Osteoblast (primary cell): ENCODE results near the gene MSRB2. TPM values are rescaled to one million over a fixed set of nuclear protein-coding genes. Genes with fewer than 3 reads are reported as not detected.

Source experiments
- DNase-seq: peaks from one replicate; pipeline ENCODE4 v3.0.0; 2011; ENCODE audit warnings: low spot score, mixed read lengths; ENCODE audit not compliant: insufficient read length; ENCODE audit errors: missing footprints
- H2AFZ ChIP-seq: 2 replicates; pipeline ENCODE4 v1.6.0; 2011; ENCODE audit warnings: mild to moderate bottlenecking, low read length
- H3K27ac ChIP-seq: 2 replicates; pipeline ENCODE4 v1.5.1; 2011; ENCODE audit warnings: mild to moderate bottlenecking, low read depth, low read length, moderate library complexity
- H3K27me3 ChIP-seq: 2 replicates; pipeline ENCODE4 v1.6.0; 2012; ENCODE audit warnings: mild to moderate bottlenecking, control low read depth, inconsistent platforms, low read length, moderate library complexity; ENCODE audit not compliant: insufficient read depth
- H3K36me3 ChIP-seq: 2 replicates; pipeline ENCODE4 v1.5.1; 2011; ENCODE audit warnings: mild to moderate bottlenecking, low read length, control low read depth, moderate library complexity; ENCODE audit not compliant: insufficient read depth
- H3K4me1 ChIP-seq: 2 replicates; pipeline ENCODE4 v1.5.1; 2011; ENCODE audit warnings: mild to moderate bottlenecking, low read length, control low read depth, moderate library complexity; ENCODE audit not compliant: insufficient read depth
- H3K4me2 ChIP-seq: 2 replicates; pipeline ENCODE4 v1.6.0; 2011; ENCODE audit warnings: mild to moderate bottlenecking, low read length; ENCODE audit not compliant: insufficient read depth
- H3K4me3 ChIP-seq: fragments of 200-600 bp; sonication (generic); 3 replicates; pipeline ENCODE4 v1.5.1; 2012; ENCODE audit warnings: mild to moderate bottlenecking, low read length, inconsistent platforms; ENCODE audit not compliant: insufficient read depth
- H3K79me2 ChIP-seq: 2 replicates; pipeline ENCODE4 v1.6.0; 2012; ENCODE audit warnings: mild to moderate bottlenecking, low read length, control low read depth, inconsistent platforms; ENCODE audit not compliant: insufficient read depth
- H3K9me3 ChIP-seq: 2 replicates; pipeline ENCODE4 v1.5.1; 2011; ENCODE audit warnings: low read depth, low read length, control low read depth
- H4K20me1 ChIP-seq: 2 replicates; pipeline ENCODE4 v1.6.0; 2012; ENCODE audit warnings: mild to moderate bottlenecking, low read length, control low read depth; ENCODE audit not compliant: insufficient read depth
- total RNA-seq: library from RNA; depleted of rRNA; stranded (reverse); fragments of >200 nt; gene quantifications from 2 replicates; pipeline ENCODE4 v1.2.3, GENCODE V29; 2012
- TF ChIP-seq, protein P1 (sequence below): IDR thresholded peaks from 2 replicates; pipeline ENCODE4 v1.5.1; 2011; ENCODE audit warnings: mild to moderate bottlenecking, low read depth, low read length, moderate library complexity; ENCODE audit errors: extremely low read depth

MSRB2 gene
- total RNA-seq, 1 donor, result 6.9 TPM

DNA sequence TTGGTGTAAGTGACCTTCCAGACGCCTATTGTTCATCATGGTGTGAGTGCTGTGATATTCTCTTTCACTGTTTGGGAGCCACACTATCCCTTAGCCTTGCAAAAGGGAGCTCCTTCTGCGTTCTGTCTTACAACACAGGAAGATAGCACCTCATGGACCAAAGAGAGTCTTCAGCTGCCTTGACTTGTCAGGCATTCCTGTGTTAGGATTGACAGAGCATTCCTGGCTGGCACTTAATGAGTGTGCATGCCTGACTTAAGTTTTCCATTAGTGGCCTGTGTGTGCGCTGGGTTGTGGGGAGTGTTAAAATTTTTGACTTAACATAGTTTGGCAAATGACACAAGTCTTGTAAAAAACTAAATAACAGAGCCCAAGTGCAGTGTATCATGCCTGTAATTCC lies 21.9 kb upstream of the MSRB2 start:
- Histone ChIP-seq H3K36me3 (no peaks in the 10 kb centered on the region), H3K27me3 (peaks cover 7% of the 10 kb centered on the region), H2AFZ (no peak overlapping the region), H3K79me2 (no peaks in the 10 kb centered on the region), H3K4me2 (no peak overlapping the region), H3K4me1 (no peaks in the 10 kb centered on the region), H3K27ac (no peak overlapping the region), H3K4me3 (no peak overlapping the region), H4K20me1 (no peaks in the 10 kb centered on the region), H3K9me3 (no peaks in the 10 kb centered on the region)
- TF ChIP-seq, protein P1, sequence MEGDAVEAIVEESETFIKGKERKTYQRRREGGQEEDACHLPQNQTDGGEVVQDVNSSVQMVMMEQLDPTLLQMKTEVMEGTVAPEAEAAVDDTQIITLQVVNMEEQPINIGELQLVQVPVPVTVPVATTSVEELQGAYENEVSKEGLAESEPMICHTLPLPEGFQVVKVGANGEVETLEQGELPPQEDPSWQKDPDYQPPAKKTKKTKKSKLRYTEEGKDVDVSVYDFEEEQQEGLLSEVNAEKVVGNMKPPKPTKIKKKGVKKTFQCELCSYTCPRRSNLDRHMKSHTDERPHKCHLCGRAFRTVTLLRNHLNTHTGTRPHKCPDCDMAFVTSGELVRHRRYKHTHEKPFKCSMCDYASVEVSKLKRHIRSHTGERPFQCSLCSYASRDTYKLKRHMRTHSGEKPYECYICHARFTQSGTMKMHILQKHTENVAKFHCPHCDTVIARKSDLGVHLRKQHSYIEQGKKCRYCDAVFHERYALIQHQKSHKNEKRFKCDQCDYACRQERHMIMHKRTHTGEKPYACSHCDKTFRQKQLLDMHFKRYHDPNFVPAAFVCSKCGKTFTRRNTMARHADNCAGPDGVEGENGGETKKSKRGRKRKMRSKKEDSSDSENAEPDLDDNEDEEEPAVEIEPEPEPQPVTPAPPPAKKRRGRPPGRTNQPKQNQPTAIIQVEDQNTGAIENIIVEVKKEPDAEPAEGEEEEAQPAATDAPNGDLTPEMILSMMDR, result no peak
- DNase-seq, result no peak

DNA sequence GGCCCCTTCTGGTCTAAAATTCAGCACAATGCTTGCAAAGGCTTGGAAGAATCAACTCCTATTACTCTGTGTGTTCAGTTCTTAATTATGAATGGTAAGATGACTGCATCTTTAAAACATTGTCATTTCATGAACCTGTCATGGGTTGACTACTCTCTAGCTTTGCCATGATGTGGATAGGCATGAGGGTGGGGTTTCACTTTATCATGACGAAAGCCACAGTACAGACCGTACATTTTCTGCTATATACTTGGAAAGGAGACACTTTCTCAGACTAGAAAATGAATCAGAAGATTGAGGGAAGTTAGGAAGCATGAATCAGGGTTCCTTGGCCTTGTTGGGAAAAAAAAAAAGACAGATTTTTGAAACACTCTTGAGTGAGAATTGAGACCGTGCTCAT lies 19.7 kb upstream of the MSRB2 start:
- H4K20me1 ChIP-seq, result no peaks in the 10 kb centered on the region
- H3K9me3 ChIP-seq, result no peaks in the 10 kb centered on the region
- no peak overlapping the region for H3K4me2 ChIP-seq
- H3K27me3 ChIP-seq, result peaks cover 13% of the 10 kb centered on the region
- no peak overlapping the region for H3K27ac ChIP-seq
- no peaks in the 10 kb centered on the region for H3K4me1 ChIP-seq
- H3K36me3 ChIP-seq, result no peaks in the 10 kb centered on the region
- DNase-seq, result no peak
- no peaks in the 10 kb centered on the region for H3K79me2 ChIP-seq
- no peak overlapping the region for H2AFZ ChIP-seq
- H3K4me3 ChIP-seq, result no peak overlapping the region
- TF ChIP-seq, protein P1, result no peak

- Histone ChIP-seq H3K9me3 (no peaks in the 10 kb centered on the region), H3K79me2 (no peaks in the 10 kb centered on the region), H3K27ac (no peak overlapping the region), H3K4me3 (no peak overlapping the region), H3K36me3 (no peaks in the 10 kb centered on the region), H3K4me1 (no peaks in the 10 kb centered on the region), H4K20me1 (no peaks in the 10 kb centered on the region), H2AFZ (no peak overlapping the region), H3K4me2 (no peak overlapping the region), H3K27me3 (peaks cover 22% of the 10 kb centered on the region)
- no peak for DNase-seq
- TF ChIP-seq, protein P1, result no peak
These were observed 17.3 kb upstream of the MSRB2 start for GRCh38 chr10:23078114-23078513.

DNA sequence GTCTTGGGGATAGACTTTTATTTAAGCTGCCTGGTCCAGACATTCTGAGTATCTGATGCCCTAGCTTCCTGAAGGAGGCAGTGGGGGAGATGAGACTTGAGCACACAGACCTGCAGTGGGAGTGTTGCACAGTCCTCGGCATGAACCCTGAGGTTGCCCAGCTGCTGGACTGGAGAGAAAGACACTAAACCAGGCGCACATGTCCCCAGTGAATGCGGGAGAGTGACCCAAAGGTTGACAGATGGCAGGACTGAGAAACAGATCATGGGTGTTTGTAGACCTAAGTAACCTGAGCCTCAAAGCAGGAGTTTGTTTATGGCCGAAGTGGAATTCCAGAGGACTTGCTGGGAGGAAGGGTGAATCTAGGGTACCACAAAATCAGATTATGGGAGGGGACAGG lies 15.7 kb upstream of the MSRB2 start:
- Histone ChIP-seq H4K20me1 (no peaks in the 10 kb centered on the region), H3K9me3 (no peaks in the 10 kb centered on the region), H3K79me2 (no peaks in the 10 kb centered on the region), H2AFZ (no peak overlapping the region), H3K36me3 (no peaks in the 10 kb centered on the region), H3K4me2 (no peak overlapping the region), H3K4me3 (no peak overlapping the region), H3K27ac (no peak overlapping the region), H3K27me3 (peaks cover 22% of the 10 kb centered on the region), H3K4me1 (no peaks in the 10 kb centered on the region)
- no peak for DNase-seq
- TF ChIP-seq, protein P1, result no peak
